SW 1271 (cell line): Measurements from ENCODE around the gene RPS5.
"Not testable (repeated sequence)": the region's sequence is repeated elsewhere in the genome, so short reads cannot be mapped to it uniquely, and the experiment has no call there.

Experiments
- DNase-seq, 2 experiments: peaks; one replicate each; lab custom pipeline; 2025; lab: John Stamatoyannopoulos, UW

Gene RPS5

GRCh38 chr19:58406818-58407657 is 20.0 kb downstream of the RPS5 start:
- peak in 1 of 2 experiments; percentile 9 for DNase-seq

GRCh38 chr19:58407658-58408151 is 20.6 kb downstream of the RPS5 start:
- DNase-seq = no peak

GRCh38 chr19:58408152-58409009 is 21.3 kb downstream of the RPS5 start, which contains the start of gene ZNF584:
Gene ZNF584, plus strand, starts transcription at chr19:58408649. Its CDS starts 499 bp downstream, at chr19:58409148.
- DNase-seq = peak; percentile 77 to 85

GRCh38 chr19:58409010-58409790 is 22.1 kb downstream of the RPS5 start:
- peak; percentile 10 to 39 for DNase-seq

GRCh38 chr19:58416604-58417003 is 29.5 kb downstream of the RPS5 start:
- DNase-seq = no peak

- DNase-seq = no peak
Observed at GRCh38 chr19:58417071-58417470, 30.0 kb downstream of the RPS5 start.

GRCh38 chr19:58428617-58429016 is 41.5 kb downstream of the RPS5 start:
- no peak for DNase-seq

- DNase-seq = no peak
Observed at GRCh38 chr19:58429745-58430144, 42.7 kb downstream of the RPS5 start.

- no peak for DNase-seq
Observed at GRCh38 chr19:58434217-58434616, 47.1 kb downstream of the RPS5 start.

GRCh38 chr19:58439576-58440554 is 52.8 kb downstream of the RPS5 start, which contains the start of gene ZNF132:
Gene ZNF132, minus strand, starts transcription at chr19:58440153. Its CDS starts 332 bp downstream, at chr19:58439821.
- no peak for DNase-seq

- no peak for DNase-seq
Observed at GRCh38 chr19:58440556-58440955, 53.5 kb downstream of the RPS5 start.

- not testable (repeated sequence) for DNase-seq
Observed at GRCh38 chr19:58442986-58443385, 55.9 kb downstream of the RPS5 start.
